H9 (cell line): ENCODE results near the gene ETNK2. TPM values are rescaled to one million over a fixed set of nuclear protein-coding genes. Genes with fewer than 3 reads are reported as not detected.

Experiments used
- DNase-seq: peaks from one replicate; pipeline ENCODE4 v3.0.0-alpha.2; 2017
- H2AFZ ChIP-seq: one replicate; pipeline ENCODE4 v1.6.1; 2013; ENCODE audit warnings: mild to moderate bottlenecking, low read length, control low read depth, moderate library complexity
- H2AK5ac ChIP-seq: 2 replicates; pipeline ENCODE4 v1.6.1; 2013; ENCODE audit warnings: low read length, control low read depth, mixed read lengths; ENCODE audit not compliant: insufficient read length
- H2BK120ac ChIP-seq: one replicate; pipeline ENCODE4 v1.6.1; 2013; ENCODE audit warnings: low read depth, mild to moderate bottlenecking, low read length, control low read depth, inconsistent platforms; ENCODE audit not compliant: poor library complexity, severe bottlenecking
- H2BK12ac ChIP-seq: 2 replicates; pipeline ENCODE4 v1.6.1; 2013; ENCODE audit warnings: low read length, control low read depth, mixed read lengths, low read depth; ENCODE audit not compliant: insufficient read length
- H2BK15ac ChIP-seq: 2 replicates; pipeline ENCODE4 v1.6.1; 2013; ENCODE audit warnings: low read depth, low read length, control low read depth
- H2BK20ac ChIP-seq: one replicate; pipeline ENCODE4 v1.6.1; 2013; ENCODE audit warnings: low read depth, mild to moderate bottlenecking, low read length, control low read depth, inconsistent platforms; ENCODE audit not compliant: poor library complexity, severe bottlenecking
- H2BK5ac ChIP-seq: 2 replicates; pipeline ENCODE4 v1.6.1; 2013; ENCODE audit warnings: low read length, control low read depth, mixed read lengths; ENCODE audit not compliant: insufficient read length
- H3K14ac ChIP-seq: 2 replicates; pipeline ENCODE4 v1.6.1; 2013; ENCODE audit warnings: low read length, control low read depth; ENCODE audit not compliant: insufficient read depth
- H3K18ac ChIP-seq: 2 replicates; pipeline ENCODE4 v1.6.1; 2013; ENCODE audit warnings: low read depth, mild to moderate bottlenecking, mixed read lengths, low read length, control low read depth; ENCODE audit not compliant: insufficient read length
- H3K23ac ChIP-seq: 2 replicates; pipeline ENCODE4 v1.6.1; 2013; ENCODE audit warnings: low read length, control low read depth, mixed read lengths, low read depth; ENCODE audit not compliant: insufficient read length
- H3K23me2 ChIP-seq: 2 replicates; pipeline ENCODE4 v1.6.1; 2013; ENCODE audit warnings: low read depth, mild to moderate bottlenecking, mixed read lengths, low read length, control low read depth; ENCODE audit not compliant: insufficient read length, poor library complexity, severe bottlenecking
- H3K27ac ChIP-seq: 2 replicates; pipeline ENCODE4 v1.5.1; 2013; ENCODE audit warnings: low read length, control low read depth, mixed read lengths, low read depth; ENCODE audit not compliant: insufficient read length
- H3K27me3 ChIP-seq: 2 replicates; pipeline ENCODE4 v1.6.1; 2013; ENCODE audit warnings: low read length, control low read depth, inconsistent platforms; ENCODE audit not compliant: insufficient read depth
- H3K4ac ChIP-seq: 2 replicates; pipeline ENCODE4 v1.6.1; 2013; ENCODE audit warnings: low read depth, mild to moderate bottlenecking, control low read depth, inconsistent platforms, low read length, moderate library complexity
- H3K4me1 ChIP-seq: 2 replicates; pipeline ENCODE4 v1.6.1; 2013; ENCODE audit warnings: low read length, control low read depth, inconsistent platforms; ENCODE audit not compliant: insufficient read depth
- H3K4me2 ChIP-seq: 2 replicates; pipeline ENCODE4 v1.6.1; 2013; ENCODE audit warnings: low read length, control low read depth, mixed read lengths; ENCODE audit not compliant: insufficient read length, insufficient read depth
- H3K56ac ChIP-seq: 2 replicates; pipeline ENCODE4 v1.6.1; 2013; ENCODE audit warnings: low read depth, mild to moderate bottlenecking, mixed read lengths, low read length, control low read depth; ENCODE audit not compliant: insufficient read length
- H3K79me1 ChIP-seq: 2 replicates; pipeline ENCODE4 v1.6.1; 2013; ENCODE audit warnings: low read depth, mild to moderate bottlenecking, moderate library complexity, low read length, control low read depth, inconsistent platforms; ENCODE audit not compliant: insufficient read depth, poor library complexity, severe bottlenecking
- H3K79me2 ChIP-seq: 2 replicates; pipeline ENCODE4 v1.6.1; 2013; ENCODE audit warnings: low read length, control low read depth, inconsistent platforms; ENCODE audit not compliant: insufficient read depth
- H3K9ac ChIP-seq: 2 replicates; pipeline ENCODE4 v1.6.1; 2013; ENCODE audit warnings: low read length, control low read depth, mixed read lengths; ENCODE audit not compliant: insufficient read length; ENCODE audit errors: extremely low read depth
- H3K9me3 ChIP-seq: one replicate; pipeline ENCODE4 v1.6.1; 2013; ENCODE audit warnings: low read depth, low read length, inconsistent platforms; ENCODE audit not compliant: control insufficient read depth
- H3T11ph ChIP-seq: one replicate; pipeline ENCODE4 v1.6.1; 2013; ENCODE audit warnings: mild to moderate bottlenecking, low read length, control low read depth, inconsistent platforms
- H4K20me1 ChIP-seq: one replicate; pipeline ENCODE4 v1.6.1; 2013; ENCODE audit not compliant: control insufficient read depth, insufficient read length, insufficient read depth
- H4K5ac ChIP-seq: 2 replicates; pipeline ENCODE4 v1.6.1; 2013; ENCODE audit warnings: low read depth, mild to moderate bottlenecking, mixed read lengths, low read length, control low read depth; ENCODE audit not compliant: insufficient read length
- H4K8ac ChIP-seq: replicated peaks from 2 replicates; pipeline ENCODE4 v1.6.1; 2013; ENCODE audit warnings: low read length, control low read depth, mixed read lengths, low read depth; ENCODE audit not compliant: insufficient read length
- H4K91ac ChIP-seq: 2 replicates; pipeline ENCODE4 v1.6.1; 2013; ENCODE audit warnings: low read depth, mild to moderate bottlenecking, moderate library complexity, mixed read lengths, low read length, control low read depth; ENCODE audit not compliant: insufficient read length
- H3K27ac Mint-ChIP-seq, 3 experiments: 2 replicates in 2 of 3; 3 replicates in 1 of 3; pipeline ENCODE4 v1.8.0; 2020 to 2021; ENCODE audit warnings: mixed read lengths in 3 of 3, mild to moderate bottlenecking in 1 of 3, moderate library complexity in 1 of 3
- H3K27me3 Mint-ChIP-seq: 2 replicates; pipeline ENCODE4 v1.8.0; 2021; ENCODE audit warnings: low read depth, mild to moderate bottlenecking, moderate library complexity, mixed read lengths
- H3K36me3 Mint-ChIP-seq, 3 experiments: 2 replicates in 2 of 3; 3 replicates in 1 of 3; pipeline ENCODE4 v1.8.0; 2020 to 2021; ENCODE audit warnings: low read depth in 3 of 3, mixed read lengths in 3 of 3; ENCODE audit not compliant: insufficient read depth in 1 of 3
- H3K4me1 Mint-ChIP-seq, 2 experiments: 2 replicates each; pipeline ENCODE4 v1.8.0; 2020; ENCODE audit warnings: mixed read lengths in 2 of 2
- H3K4me3 Mint-ChIP-seq, 2 experiments: 2 replicates in 1 of 2; 3 replicates in 1 of 2; pipeline ENCODE4 v1.8.0; 2020 to 2021; ENCODE audit warnings: mild to moderate bottlenecking in 2 of 2, mixed read lengths in 2 of 2, moderate library complexity in 1 of 2
- H3K9me3 Mint-ChIP-seq, 2 experiments: 2 replicates in 1 of 2; 3 replicates in 1 of 2; pipeline ENCODE4 v1.8.0; 2020; ENCODE audit warnings: mild to moderate bottlenecking in 2 of 2, mixed read lengths in 2 of 2, moderate library complexity in 1 of 2
- CTCF ChIP-seq: fragments of 200-600 bp; sonication (generic); conservative IDR thresholded peaks from 3 replicates; pipeline ENCODE4 v1.8.0; 2021; ENCODE audit warnings: antibody characterized with exemption, mild to moderate bottlenecking
- WGBS: extraction: QIAGEN DNeasy Blood & Tissue Kit; methylation state at CpG from one replicate; pipeline ENCODE4 v1.1.7; 2013; ENCODE audit warnings: missing lambda C conversion rate, low lambda C conversion rate, mixed read lengths; ENCODE audit not compliant: insufficient read length; ENCODE audit errors: extremely low coverage; 5-methylcytosine and 5-hydroxymethylcytosine counted together
- total RNA-seq: library from RNA; stranded (reverse); gene quantifications from 2 replicates; pipeline ENCODE4 v1.2.1, GENCODE V29; 2021

Gene ETNK2
- total RNA-seq, 1 experiment from 2014 or later: 17.6 TPM

DNA sequence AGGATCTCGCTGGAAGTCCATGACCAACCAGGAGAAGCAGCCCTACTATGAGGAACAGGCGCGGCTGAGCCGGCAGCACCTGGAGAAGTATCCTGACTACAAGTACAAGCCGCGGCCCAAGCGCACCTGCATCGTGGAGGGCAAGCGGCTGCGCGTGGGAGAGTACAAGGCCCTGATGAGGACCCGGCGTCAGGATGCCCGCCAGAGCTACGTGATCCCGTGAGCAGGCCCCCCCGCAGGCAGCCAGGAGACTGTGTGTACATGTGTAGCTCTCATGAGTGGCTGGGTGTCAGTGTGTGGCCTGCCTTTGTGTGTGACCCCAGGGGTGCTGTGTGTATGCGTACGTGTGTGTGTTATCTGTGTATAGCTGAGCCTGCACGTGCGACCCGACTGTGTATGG, 27.2 kb downstream of the ETNK2 start:
- TF ChIP-seq CTCF: no peak
- no peak overlapping the region for H3T11ph ChIP-seq
- H3K27ac Mint-ChIP-seq: peak overlapping the region in 2 of 3 experiments; percentile 8 to 46; a peak in 2 of 7 replicates

More for the DNA sequence above, 27.2 kb downstream of the ETNK2 start:
- Mint-ChIP-seq H3K4me3 (no peak overlapping the region), H3K27me3 (no peaks in the 10 kb centered on the region), H3K4me1 (peaks cover 31 to 37% of the 10 kb centered on the region in 2 experiments), H3K9me3 (no peaks in the 10 kb centered on the region; a peak in 1 of 5 replicates), H3K36me3 (peaks cover 41 to 78% (median 63%) of the 10 kb centered on the region in 3 experiments)
- H4K91ac ChIP-seq: no peak overlapping the region
- H3K79me1 ChIP-seq: no peaks in the 10 kb centered on the region
- no peak overlapping the region for H2BK15ac ChIP-seq
- no peak overlapping the region for H3K9ac ChIP-seq
- no peaks in the 10 kb centered on the region for H3K27me3 ChIP-seq
- no peak overlapping the region for H3K14ac ChIP-seq
- H4K20me1 ChIP-seq: no peaks in the 10 kb centered on the region
- no CpG with 5 or more reads among the region's 22 CpGs for WGBS
- no peak overlapping the region for H3K23ac ChIP-seq
- H2BK120ac ChIP-seq: no peak overlapping the region
- DNase-seq: no peak
- H3K4ac ChIP-seq: no peak overlapping the region
- H3K18ac ChIP-seq: no peak overlapping the region
- H2BK5ac ChIP-seq: no peak overlapping the region
- H3K9me3 ChIP-seq: no peaks in the 10 kb centered on the region
- H2BK20ac ChIP-seq: no peak overlapping the region
- no peak overlapping the region for H3K27ac ChIP-seq
- H4K5ac ChIP-seq: no peak overlapping the region
- no peaks in the 10 kb centered on the region; the same call in 1 of the 2 replicates for H3K4me1 ChIP-seq
- no peak overlapping the region for H2AK5ac ChIP-seq
- H4K8ac ChIP-seq: no peak overlapping the region
- peaks cover 4% of the 10 kb centered on the region for H3K23me2 ChIP-seq
- no peak overlapping the region for H3K56ac ChIP-seq
- no peaks in the 10 kb centered on the region for H3K79me2 ChIP-seq
- H2AFZ ChIP-seq: no peak overlapping the region
- no peak overlapping the region for H3K4me2 ChIP-seq
- H2BK12ac ChIP-seq: no peak overlapping the region
